Superior temporal gyrus (tissue), 1 donor: ENCODE results near the gene ACACA.
"Not testable (repeated sequence)": the region's sequence is repeated elsewhere in the genome, so short reads cannot be mapped to it uniquely, and the experiment has no call there.

Experiments
- DNase-seq: peaks from one replicate; pipeline ENCODE4 v3.0.0-alpha.2; 2016; ENCODE audit errors: extremely low spot score

The ACACA gene

DNA sequence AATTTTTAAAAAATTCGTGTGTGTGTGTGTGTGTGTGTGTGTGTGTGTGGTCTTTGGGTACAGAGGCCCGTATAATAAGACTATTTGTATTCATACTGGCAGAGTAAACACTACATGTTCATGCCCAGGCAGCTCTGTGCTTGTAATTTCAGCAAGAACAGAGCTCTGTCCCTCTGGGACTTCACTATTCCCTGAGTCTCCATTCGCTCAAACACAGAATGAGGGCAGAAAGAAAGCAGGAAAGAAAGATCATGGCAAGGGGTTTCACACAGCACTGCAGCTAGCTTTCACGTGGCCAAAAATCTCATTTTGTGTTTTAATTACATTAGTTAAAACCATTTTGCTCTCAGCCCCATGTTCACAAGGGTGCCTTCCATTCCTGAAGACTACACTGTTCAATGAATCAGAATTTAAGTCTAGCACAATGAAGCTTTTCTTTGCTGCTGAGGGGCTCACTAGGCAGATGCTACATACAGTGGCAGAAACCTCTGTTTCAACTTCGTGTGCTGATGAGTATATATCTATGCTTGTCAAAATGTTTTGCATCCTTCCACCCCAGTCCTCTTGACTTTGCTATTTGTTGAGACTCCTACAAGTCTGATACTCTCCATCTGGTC is 229.3 kb downstream of the ACACA start:
- peak; percentile 60 for DNase-seq

GRCh38 chr17:37176723-37177122 is 229.9 kb downstream of the ACACA start:
- peak; percentile 50 for DNase-seq

- DNase-seq = peak; percentile 85
Measured at GRCh38 chr17:37174205-37174604, 232.4 kb downstream of the ACACA start.

DNA sequence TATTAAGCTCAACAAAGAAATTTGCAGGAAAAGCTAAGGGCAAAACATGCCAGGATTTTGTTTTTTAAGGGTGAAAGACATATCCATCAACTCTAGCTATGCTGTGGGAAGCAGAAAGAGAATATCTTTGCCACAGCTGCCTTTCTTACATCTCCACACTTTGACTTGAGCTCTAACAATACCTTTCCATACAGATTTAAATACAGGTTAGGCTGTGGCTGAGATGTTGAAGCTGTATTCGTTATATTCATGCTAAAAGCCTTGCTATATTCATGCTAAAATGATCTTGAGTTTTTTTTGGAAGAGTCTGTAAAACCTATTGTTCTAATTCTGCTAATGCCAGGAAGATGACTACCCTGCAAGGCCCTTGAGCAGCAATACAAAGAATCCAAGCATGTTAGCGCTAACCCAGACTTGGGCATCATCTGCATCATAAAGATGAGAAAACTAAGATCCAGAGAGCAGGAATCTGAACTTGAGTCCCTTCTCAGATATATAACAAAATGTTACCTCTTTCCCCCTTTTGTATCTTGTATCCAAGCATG is 235.7 kb downstream of the ACACA start:
- DNase-seq = peak; percentile 43

- DNase-seq = peak; percentile 12
Measured at GRCh38 chr17:37168731-37169353, 237.8 kb downstream of the ACACA start.

- DNase-seq = no peak
Measured at GRCh38 chr17:37167756-37168155, 238.9 kb downstream of the ACACA start.

- DNase-seq = no peak
Measured at GRCh38 chr17:37164057-37164456, 242.6 kb downstream of the ACACA start.

- DNase-seq = no peak
Measured at GRCh38 chr17:37162800-37163199, 243.8 kb downstream of the ACACA start.

DNA sequence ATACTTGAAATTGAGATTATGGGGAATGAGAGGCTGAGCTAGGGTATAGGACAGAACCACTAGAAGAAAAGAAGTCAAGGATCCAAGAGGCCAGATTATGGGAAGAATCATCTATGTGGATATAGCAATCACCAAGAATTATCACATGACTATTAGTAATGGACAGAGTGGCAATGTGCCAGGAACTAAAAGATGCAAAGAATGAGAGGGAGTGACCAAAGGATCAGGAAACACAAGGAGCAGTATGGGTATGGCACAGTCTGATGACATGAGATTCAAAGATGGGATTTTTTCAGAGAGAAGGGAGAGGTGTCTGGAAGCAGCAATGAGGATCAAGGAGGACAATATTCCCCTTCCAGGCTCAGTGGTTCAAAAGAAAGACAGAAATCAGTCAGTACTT is 245.7 kb downstream of the ACACA start:
- no peak for DNase-seq

- DNase-seq = no peak
Measured at GRCh38 chr17:37158290-37158689, 248.3 kb downstream of the ACACA start.

GRCh38 chr17:37148156-37148555 is 258.5 kb downstream of the ACACA start:
- DNase-seq = no peak

DNA sequence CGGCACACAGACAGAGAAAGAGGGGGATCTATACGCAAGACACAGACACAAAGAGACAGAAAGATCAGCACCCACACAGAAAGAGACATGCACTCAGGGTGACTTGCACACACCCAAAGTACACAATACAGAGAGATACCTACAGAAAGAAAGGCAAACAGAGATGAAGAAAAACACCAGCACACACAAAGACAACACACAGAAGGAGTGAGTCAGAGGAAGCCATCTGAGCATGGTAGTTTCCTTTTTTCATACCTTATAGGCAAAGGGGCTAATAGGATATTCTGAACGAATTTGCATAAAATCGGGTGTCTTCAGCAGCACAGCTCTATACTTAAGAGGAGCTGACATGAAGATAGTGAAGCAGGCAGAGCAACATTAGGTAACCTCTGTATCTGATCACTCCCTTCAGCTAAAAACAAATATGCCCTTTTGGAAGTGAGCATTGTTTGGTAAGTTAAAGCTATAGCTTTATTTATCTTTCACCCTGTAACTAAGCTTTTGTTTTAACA is 259.3 kb downstream of the ACACA start:
- DNase-seq = no peak

DNA sequence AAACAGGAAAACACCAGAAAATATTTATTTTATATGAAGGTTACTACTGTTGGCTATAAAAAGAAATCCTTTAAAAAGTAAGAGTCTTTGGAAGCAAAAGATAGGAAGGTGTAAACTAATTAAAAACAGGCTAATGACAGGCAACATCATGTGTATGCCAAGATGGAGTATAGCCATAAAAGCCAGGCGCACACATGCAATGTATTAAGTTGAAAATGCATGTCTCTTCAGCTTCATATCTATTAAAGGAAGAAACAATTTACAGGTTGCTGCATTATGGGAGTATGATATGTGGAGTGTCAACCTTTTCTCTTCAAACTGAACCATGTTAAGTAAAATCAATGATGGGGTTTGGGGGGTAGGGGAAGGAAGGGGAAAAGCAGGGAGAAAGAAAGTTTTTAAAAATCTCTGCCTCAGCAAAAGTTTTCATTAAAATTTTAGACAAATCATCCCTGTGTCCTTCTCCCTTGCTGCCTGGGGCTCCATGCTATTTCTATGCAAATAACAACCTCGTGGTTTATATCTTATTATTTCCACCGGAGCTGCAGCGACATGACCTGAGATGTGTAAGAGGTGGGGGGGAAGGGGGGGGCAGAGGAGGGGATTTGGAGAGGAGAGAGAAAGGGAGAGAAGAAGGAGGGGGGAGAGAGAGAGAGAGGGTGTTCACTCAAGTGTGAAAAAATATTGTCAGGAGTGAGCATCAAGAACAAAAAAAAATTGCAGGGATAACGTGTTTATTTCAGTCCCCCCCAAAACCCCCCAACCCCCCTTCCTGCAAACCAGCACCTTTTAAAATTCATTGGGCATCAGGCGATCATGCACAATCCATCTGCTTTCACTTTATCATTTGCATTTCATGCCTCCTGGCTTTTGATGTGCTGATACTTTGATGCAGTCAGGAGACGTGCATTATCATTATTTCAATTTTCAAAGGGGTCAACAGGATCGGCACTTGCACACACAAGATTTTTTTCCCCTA is 260.3 kb downstream of the ACACA start:
- no peak for DNase-seq

GRCh38 chr17:37144075-37144701 is 262.4 kb downstream of the ACACA start:
- no peak for DNase-seq

GRCh38 chr17:37143558-37143957 is 263.1 kb downstream of the ACACA start:
- DNase-seq = not testable (repeated sequence)

DNA sequence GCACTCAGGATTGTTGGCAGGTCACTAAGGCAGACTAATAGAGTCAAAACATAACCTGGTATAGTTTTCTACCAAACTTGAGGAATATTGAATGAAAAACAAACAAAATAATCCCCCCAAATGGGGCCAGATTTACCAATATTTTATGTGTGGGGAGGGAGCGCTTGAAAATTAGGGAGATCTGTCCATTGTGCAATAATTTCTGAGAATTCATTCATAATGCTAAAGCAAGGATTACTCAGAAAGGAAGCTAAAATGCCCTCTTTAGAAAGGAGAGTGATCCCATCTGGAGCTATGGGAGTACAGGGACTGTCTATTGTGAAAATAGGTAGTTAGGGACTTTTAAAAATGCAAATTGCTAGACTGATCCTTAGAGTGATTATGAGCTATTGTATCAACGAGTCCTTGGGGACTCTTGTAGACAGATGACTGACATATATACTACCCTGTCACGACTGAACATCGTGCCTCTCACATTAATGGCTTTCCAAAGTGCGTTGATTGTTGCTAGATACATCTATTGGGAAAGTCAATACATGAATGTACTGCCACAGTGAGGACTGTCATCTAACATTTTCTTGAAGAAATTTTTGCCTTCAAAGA is 264.2 kb downstream of the ACACA start:
- DNase-seq = no peak

- no peak for DNase-seq
Measured at GRCh38 chr17:37138571-37139120, 268.0 kb downstream of the ACACA start.

DNA sequence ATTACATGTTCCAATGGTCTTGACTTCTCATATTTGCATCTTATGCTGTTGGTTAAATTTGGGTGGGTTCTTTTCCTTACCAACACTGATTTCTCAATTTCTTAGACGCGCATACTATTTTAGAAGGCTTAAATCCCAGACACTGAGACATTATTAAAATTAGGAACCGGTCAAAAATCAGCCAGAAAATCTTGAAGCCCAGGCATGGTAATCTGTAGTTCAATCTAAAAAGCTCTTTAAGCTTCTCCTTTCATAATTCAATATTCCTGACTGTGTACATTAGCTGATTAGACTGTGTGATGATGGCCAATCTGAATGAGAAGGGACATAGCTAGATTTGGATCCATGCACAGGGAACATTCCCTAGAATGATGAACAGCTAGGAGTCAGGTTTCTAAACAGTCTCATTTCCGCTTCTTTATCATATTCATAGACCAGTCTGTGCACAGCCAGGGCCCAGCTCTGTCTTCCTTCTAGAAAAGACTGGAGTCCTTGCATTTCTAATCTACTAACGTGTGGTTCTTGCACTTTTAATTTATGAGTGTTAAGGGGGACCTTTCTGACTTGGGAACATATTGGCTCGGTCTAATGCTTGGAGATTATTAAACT is 268.6 kb downstream of the ACACA start:
- no peak for DNase-seq

DNA sequence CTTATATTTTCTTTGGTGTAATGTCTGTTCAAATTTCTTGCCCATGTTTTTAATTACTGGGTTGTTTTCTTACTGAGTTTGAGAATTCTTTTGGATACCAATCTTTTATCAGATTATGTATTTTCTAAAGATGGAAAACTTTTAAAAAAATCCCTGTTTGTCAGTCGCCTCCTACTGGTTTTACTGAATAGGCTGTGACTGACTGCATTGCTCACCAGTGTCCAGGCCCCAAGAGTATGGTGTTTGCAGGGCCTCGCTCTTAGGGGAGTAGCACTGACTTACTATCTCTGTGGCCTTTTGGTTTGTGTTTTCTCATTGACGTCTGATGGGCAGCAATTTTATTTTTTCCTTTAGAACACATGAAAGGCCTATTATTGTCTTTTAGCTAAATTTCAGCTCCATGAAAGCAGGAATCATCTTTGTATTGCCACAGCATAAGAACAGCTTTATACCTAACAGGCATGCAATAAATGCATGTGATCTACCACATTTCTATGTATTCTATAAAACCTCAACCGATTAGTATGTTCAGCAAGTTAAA is 269.5 kb downstream of the ACACA start:
- no peak for DNase-seq

- DNase-seq = no peak
Measured at GRCh38 chr17:37135576-37135975, 271.1 kb downstream of the ACACA start.
